Nephron (organoid): ENCODE data around the gene HACE1.
"Not testable (repeated sequence)": the region's sequence is repeated elsewhere in the genome, so short reads cannot be mapped to it uniquely, and the experiment has no call there.

ENCODE experiments used
- H3K27ac Mint-ChIP-seq, 3 experiments: 2 replicates each; pipeline ENCODE4 v1.8.0; 2020; ENCODE audit warnings: mixed read lengths in 3 of 3, mild to moderate bottlenecking in 2 of 3, moderate library complexity in 1 of 3
- H3K27me3 Mint-ChIP-seq: 2 replicates; pipeline ENCODE4 v1.8.0; 2021; ENCODE audit warnings: low read depth, mild to moderate bottlenecking, moderate library complexity, mixed read lengths
- H3K36me3 Mint-ChIP-seq: 2 replicates; pipeline ENCODE4 v1.8.0; 2020; ENCODE audit warnings: low read depth, mixed read lengths
- H3K4me1 Mint-ChIP-seq: 2 replicates; pipeline ENCODE4 v1.8.0; 2020; ENCODE audit warnings: mixed read lengths
- H3K4me3 Mint-ChIP-seq, 3 experiments: 2 replicates each; pipeline ENCODE4 v1.8.0; 2020; ENCODE audit warnings: mild to moderate bottlenecking in 3 of 3, mixed read lengths in 3 of 3, moderate library complexity in 2 of 3
- H3K9me3 Mint-ChIP-seq: 2 replicates; pipeline ENCODE4 v1.8.0; 2020; ENCODE audit warnings: mixed read lengths
- CTCF ChIP-seq, 3 experiments: fragments of 200-600 bp; sonication (generic); IDR thresholded peaks; one replicate each; pipeline ENCODE4 v1.5.0; 2021; ENCODE audit warnings: antibody characterized with exemption in 3 of 3; ENCODE audit not compliant: unreplicated experiment in 3 of 3

HACE1 gene

GRCh38 chr6:104860221-104860620 lies 502 bp upstream of the HACE1 start:
- peaks cover 8% of the 10 kb centered on the region for H3K4me1 Mint-ChIP-seq
- H3K36me3 Mint-ChIP-seq = no peaks in the 10 kb centered on the region
- no peaks in the 10 kb centered on the region for H3K9me3 Mint-ChIP-seq
- peaks cover 1% of the 10 kb centered on the region for H3K27me3 Mint-ChIP-seq
- H3K27ac Mint-ChIP-seq = peak overlapping the region; percentile 32 to 85 (median 71)
- TF ChIP-seq CTCF (IDR thresholded peaks at IDR 0.05; ENCODE audit: unreplicated experiment in 3 of 3) = no peak
- peak overlapping the region; percentile 85 to 99 (median 96) for H3K4me3 Mint-ChIP-seq

- Mint-ChIP-seq H3K27ac (peak overlapping the region; percentile 1 to 94 (median 31)), H3K4me1 (peaks cover 8% of the 10 kb centered on the region), H3K27me3 (no peaks in the 10 kb centered on the region)
Measured at GRCh38 chr6:104858642-104859041, 1.1 kb downstream of the HACE1 start.

GRCh38 chr6:104855507-104855906 lies 4.2 kb downstream of the HACE1 start:
- H3K4me1 Mint-ChIP-seq = peaks cover 8% of the 10 kb centered on the region
- peaks cover 21% of the 10 kb centered on the region for H3K36me3 Mint-ChIP-seq
- H3K27me3 Mint-ChIP-seq = no peaks in the 10 kb centered on the region
- H3K4me3 Mint-ChIP-seq = no peak overlapping the region
- TF ChIP-seq CTCF (IDR thresholded peaks at IDR 0.05; ENCODE audit: unreplicated experiment in 3 of 3) = no peak
- no peaks in the 10 kb centered on the region for H3K9me3 Mint-ChIP-seq
- H3K27ac Mint-ChIP-seq = no peak overlapping the region

More at GRCh38 chr6:104858642-104859041, 1.1 kb downstream of the HACE1 start:
- H3K9me3 Mint-ChIP-seq = no peaks in the 10 kb centered on the region
- H3K36me3 Mint-ChIP-seq = no peaks in the 10 kb centered on the region
- TF ChIP-seq CTCF (IDR thresholded peaks at IDR 0.05; ENCODE audit: unreplicated experiment in 3 of 3) = no peak
- H3K4me3 Mint-ChIP-seq = peak overlapping the region; percentile 96 to 99 (median 99)

GRCh38 chr6:104847721-104848120 lies 12.0 kb downstream of the HACE1 start:
- H3K4me1 Mint-ChIP-seq, H3K27ac Mint-ChIP-seq, H3K9me3 Mint-ChIP-seq, H3K4me3 Mint-ChIP-seq, H3K27me3 Mint-ChIP-seq: not testable (repeated sequence)
- peaks cover 46% of the 10 kb centered on the region for H3K36me3 Mint-ChIP-seq

- Mint-ChIP-seq H3K4me1 (no peaks in the 10 kb centered on the region), H3K9me3 (peaks cover 3% of the 10 kb centered on the region), H3K27ac (no peak overlapping the region), H3K27me3 (no peaks in the 10 kb centered on the region), H3K4me3 (no peak overlapping the region), H3K36me3 (peaks cover 41% of the 10 kb centered on the region)
- TF ChIP-seq CTCF (IDR thresholded peaks at IDR 0.05; ENCODE audit: unreplicated experiment in 3 of 3) = no peak
Measured at GRCh38 chr6:104843229-104843628, 16.5 kb downstream of the HACE1 start.

- Mint-ChIP-seq H3K4me1 (no peaks in the 10 kb centered on the region), H3K36me3 (peaks cover 62% of the 10 kb centered on the region), H3K27me3 (no peaks in the 10 kb centered on the region), H3K27ac (no peak overlapping the region), H3K4me3 (no peak overlapping the region), H3K9me3 (peaks cover 10% of the 10 kb centered on the region)
- no peak for TF ChIP-seq CTCF (IDR thresholded peaks at IDR 0.05; ENCODE audit: unreplicated experiment in 3 of 3)
Measured at GRCh38 chr6:104837158-104837557, 22.6 kb downstream of the HACE1 start.

GRCh38 chr6:104836479-104837020 lies 23.2 kb downstream of the HACE1 start:
- H3K27me3 Mint-ChIP-seq, H3K9me3 Mint-ChIP-seq, H3K27ac Mint-ChIP-seq, H3K4me3 Mint-ChIP-seq, H3K4me1 Mint-ChIP-seq: not testable (repeated sequence)
- peaks cover 66% of the 10 kb centered on the region for H3K36me3 Mint-ChIP-seq
